KG1 (cell line): ENCODE measurements around the gene CBX7.

Experiments
- DNase-seq: peaks from one replicate; lab custom pipeline; 2025; lab: John Stamatoyannopoulos, UW

Gene CBX7

GRCh38 chr22:39123751-39124581 is 28.5 kb downstream of the CBX7 start:
- DNase-seq, result no peak

DNA sequence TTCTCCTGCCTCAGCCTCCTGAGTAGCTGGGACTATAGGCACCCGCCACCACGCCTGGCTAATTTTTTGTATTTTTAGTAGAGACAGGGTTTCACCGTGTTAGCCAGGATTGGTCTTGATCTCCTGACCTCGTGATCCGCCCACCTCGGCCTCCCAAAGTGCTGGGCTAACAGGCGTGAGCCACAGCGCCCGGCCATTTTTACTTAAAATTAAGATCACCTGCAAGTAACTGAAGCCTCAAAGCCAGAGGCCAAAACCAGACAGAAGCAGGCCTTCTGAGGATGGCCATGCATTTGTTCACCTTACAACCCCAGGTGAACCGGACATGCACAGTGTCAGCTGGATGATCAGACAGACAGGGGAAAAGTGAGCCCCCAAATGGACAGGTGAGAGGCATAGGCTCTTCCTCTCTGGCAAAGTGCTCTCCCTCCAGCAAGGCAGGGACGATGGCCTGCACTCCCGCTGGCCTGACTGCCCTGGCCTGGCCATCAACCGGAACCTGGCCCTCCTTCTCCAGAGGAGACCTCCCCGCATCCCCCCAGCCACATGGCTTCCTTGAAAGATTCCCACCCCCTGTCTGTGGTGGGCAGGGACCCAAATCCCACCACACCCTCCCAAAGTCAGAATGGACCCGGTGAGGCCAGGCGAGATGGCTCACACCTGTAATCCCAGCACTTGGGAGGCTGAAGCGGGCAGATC is 29.6 kb downstream of the CBX7 start:
- DNase-seq, result no peak

DNA sequence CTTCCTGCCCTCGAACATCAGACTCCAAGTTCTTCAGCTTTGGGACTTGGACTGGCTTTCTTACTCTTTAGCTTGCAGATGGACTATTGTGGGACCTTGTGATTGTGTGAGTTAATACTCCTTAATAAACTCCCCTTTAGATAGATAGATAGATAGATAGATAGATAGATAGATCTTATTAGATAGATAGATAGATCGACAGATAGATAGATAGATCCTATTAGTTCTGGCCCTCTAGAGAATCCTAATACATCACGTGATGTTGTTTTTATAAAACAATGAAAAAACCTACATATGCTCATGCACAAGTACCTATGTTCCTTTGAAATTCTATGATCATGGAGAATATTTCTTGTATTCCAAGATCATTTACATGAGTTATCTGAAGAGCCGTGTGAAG is 31.5 kb downstream of the CBX7 start:
- no peak for DNase-seq

DNA sequence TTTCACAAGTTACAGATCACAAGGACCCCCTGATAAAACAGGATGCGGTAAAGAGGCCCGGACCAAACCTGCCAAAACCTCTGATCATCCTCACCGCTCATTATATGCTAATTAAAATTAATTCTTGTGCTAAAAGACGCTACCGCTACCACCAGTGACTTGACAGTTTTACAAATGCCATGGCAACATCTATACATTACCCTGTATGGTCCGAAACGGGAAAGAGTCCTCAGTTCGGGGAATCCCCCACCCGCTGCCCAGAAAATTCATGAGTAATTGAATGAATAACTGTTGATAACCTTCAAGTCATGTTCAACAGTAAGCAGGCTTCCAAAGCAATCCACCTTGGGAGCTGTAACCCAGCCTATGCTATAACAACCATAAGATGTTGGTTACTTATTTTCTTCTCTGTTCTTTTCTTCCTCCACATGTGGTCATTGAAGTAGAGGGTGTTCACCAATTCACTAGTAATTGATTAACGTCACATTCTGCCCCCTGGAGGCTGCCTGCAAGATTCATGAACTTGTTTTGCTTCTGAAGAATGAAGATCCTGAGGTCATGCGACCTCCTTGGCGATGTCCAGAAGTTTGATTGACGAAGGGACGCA is 34.8 kb downstream of the CBX7 start:
- DNase-seq, result no peak

GRCh38 chr22:39115977-39116621 is 36.4 kb downstream of the CBX7 start:
- no peak for DNase-seq

GRCh38 chr22:39115570-39115969 is 36.9 kb downstream of the CBX7 start:
- no peak for DNase-seq

- DNase-seq, result no peak
Observed at GRCh38 chr22:39114112-39114511, 38.4 kb downstream of the CBX7 start.

DNA sequence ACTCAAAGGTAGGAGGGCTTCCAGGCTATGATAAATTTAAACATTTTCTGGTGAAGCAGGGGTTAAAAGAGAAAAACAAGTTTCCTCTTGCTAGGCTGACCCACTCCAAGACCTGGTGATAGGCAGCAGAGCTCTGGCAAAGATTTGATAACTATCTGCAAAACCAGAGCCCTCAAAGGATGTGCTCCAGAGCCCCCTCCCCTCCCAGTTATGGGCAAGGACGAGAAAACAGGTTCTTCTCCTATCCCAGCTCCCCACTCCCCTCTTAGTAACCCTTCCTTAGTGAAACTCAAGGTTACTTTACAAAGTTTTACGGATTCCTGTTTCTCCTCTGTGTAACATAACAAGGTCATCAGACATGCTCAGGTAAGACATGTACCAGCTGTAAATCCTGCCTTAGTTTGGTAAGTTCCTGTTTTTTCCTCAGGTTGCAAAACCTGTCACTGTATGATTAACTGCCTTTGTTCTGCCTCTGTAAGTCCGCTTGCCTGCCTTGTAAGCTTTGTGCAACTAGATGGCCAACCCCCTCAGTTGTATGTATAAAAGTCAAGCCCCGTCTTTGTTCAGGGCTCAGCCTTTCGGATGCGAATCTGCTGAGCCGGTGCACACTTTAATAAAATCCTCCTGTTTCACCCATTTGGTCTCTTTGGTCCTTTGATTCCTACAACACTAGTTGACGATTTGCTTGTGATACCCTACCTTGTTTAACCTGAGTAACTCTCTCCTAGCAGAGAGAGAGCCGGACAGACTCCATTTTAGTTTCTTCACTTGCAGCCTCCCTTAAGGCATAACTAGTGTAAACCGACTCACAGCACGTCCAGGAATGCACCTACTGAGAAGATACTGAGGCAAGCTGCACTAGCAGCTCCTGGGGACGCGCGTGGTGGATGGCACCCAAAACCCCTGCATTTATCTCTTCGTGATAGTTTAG is 41.6 kb downstream of the CBX7 start:
- no peak for DNase-seq

DNA sequence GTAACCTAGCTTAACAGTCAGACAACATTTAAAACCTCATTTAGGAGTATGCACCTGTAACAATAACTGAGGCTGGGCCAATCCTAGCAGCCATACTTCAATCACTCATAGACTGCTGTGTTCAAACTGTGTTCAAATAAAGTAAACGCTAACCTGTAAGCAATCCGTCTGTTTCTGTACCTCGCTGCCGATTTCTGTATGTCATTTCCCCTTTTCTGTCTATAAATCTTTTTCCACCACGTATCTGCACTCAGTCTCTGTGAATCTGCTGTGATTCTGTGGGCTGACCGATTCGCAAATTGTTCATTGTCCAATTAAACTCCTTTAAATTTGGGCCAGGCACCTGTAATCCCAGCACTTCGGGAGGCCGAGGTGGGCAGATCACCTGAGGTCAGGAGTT is 43.1 kb downstream of the CBX7 start:
- no peak for DNase-seq

- DNase-seq, result no peak
Observed at GRCh38 chr22:39108487-39108886, 44.0 kb downstream of the CBX7 start.

DNA sequence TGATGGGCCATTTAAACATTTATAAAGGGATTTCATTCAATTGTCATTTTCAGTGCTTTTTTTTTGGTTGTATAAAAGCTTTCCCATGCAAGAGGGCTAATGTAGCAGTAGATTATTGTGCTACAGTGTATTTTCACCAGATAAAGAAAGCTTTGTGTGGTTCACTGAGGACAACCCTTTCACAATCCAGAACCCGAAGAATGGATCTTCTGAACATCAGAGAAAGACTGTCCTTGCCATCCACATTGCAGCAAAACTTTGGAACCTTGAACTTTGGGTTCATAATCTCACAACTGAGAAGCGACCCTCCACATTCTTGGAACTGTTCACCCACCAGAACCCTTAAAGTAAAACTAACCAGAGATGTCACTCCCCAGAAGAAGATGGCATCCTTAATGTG is 46.2 kb downstream of the CBX7 start:
- no peak for DNase-seq

DNA sequence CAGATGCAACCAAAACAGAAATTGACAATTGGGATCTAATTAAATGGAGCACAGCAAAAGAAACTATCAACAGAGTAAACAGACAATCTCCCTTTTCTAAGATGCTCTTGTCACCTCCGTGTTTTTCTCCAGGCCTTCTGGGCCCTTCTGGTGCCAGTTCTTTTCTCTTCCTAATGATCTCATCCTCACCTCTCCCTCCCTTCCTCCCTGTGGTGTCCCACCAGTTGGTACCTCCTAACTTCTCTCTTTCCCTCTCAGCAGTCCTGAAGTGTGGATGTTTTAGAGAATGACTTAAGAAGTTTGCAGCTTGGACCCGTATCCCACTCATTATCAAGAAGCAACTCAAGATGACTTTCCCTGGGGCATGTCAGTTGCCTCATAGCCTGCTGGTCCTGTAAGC is 49.0 kb downstream of the CBX7 start:
- DNase-seq, result no peak

DNA sequence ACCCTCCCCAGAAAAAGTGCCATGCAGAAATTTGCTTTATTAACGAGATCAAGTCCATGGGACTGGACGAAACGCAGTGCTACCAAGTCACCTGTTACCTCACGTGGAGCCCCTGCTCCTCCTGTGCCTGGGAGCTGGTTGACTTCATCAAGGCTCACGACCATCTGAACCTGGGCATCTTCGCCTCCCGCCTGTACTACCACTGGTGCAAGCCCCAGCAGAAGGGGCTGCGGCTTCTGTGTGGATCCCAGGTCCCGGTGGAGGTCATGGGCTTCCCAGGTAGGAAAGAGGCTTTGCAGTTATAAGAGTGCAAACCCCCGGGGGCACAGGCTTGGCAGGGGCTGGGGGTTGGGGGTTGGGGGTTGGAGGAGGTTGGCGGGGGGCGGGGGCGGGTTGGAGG is 51.3 kb downstream of the CBX7 start:
- DNase-seq, result no peak

GRCh38 chr22:39098576-39098975 is 53.9 kb downstream of the CBX7 start:
- DNase-seq, result no peak

GRCh38 chr22:39098026-39098425 is 54.5 kb downstream of the CBX7 start:
- DNase-seq, result no peak

- no peak for DNase-seq
Observed at GRCh38 chr22:39097098-39098020, 55.1 kb downstream of the CBX7 start, which contains the start of gene APOBEC3H. Gene APOBEC3H, plus strand, starts transcription at chr22:39097244. Its CDS starts 3,035 bp downstream, at chr22:39100279.

DNA sequence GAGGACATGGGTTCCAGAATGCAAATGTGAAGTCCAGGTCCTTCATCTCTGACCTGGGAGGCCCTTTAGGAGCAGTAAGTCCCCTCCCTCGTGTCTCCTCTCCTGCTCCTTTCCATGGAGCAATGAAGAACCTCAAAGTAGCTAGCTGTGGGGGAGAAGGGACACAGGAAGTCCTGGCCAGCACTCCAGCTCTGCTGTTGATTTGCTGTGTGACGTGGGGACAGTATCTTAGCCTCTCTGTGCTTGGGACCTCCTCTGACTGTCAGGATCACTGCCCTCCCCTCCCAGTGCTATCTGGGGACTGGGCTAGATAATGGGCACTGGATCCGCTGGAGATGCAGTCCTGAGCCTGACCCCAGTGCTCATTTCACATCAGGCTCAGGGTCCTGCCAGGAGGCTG is 56.5 kb downstream of the CBX7 start:
- no peak for DNase-seq

DNA sequence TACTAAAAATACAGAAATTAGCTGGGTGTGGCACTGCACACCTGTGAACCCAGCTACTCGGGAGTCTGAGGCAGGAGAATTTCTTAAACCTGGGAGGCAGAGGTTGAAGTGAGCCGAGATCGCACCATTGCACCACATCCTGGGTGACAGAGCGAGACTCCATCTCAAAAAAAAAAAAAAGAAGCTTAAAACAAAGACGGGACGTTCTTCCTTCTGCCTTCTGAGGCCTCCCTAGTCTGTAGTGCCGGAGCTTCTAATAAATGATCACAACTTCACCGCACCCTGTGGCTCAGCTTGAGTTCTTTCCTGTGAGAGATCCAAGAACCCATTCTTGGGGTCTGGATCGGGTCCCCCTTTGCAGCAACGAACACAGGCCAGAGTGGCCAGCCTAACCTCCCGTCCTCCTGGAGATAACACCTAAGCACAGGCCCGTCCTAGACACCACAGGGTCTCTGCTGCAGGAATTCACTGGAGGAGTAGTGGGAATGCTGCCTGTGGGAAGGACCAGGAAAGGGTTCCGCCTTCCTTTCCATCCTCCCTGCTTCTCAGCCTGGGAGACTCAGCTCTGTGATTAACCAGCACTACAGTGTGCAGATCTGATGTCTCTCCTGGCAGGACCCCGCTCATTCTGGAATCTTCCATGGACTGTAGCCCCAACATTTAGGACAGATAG is 57.6 kb downstream of the CBX7 start:
- DNase-seq, result no peak

DNA sequence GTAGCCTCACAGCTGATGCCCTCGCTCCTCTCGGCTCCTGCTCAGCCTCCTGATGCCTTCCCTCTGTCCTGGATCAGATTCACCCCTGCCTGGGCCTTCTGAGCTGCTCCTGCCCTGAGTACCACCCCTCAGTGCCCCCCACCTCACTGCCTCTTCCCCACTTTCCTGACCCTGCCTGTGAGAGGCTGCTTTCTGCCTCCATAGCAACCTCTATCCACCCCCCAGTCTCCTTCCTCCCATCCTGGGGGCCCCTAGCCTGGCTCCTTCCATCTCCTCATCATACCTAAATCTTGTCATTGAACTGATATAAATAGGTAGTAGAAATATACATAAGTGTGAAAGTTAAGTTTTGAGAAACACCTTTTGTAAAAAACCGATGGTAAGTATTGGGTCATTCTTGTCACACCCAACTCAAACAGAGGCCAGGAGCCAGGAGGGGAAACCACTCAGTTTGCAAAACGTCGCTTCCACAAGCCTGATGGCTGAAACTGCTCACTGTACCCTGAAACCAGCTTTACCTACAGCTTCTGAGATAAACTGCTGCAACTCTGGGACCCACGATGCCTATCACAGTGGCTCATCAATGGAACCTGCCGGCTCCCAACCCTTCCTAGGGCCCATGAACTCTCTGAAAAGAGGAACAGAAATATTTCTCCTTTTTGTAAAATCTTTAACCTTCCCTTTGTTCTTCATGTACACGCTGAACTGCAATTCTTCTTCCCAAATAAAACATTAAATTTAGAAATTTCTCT is 60.2 kb downstream of the CBX7 start:
- DNase-seq, result no peak
